Caco-2 (cell line): Measurements from ENCODE around the gene NINJ2. TPM values are rescaled to one million over a fixed set of nuclear protein-coding genes. Genes with fewer than 3 reads are reported as not detected.

Experiments used
- BruUV-seq: library from RNA; stranded (reverse); fragments of 400-500 nt; replicated peaks from 2 replicates; lab custom pipeline; 2021; lab: Mats Ljungman, UMichigan
- CTCF ChIA-PET: fragments of 300-600 bp; sonication (Branson Sonifier 250); formaldehyde crosslinking; loops from one replicate; lab custom pipeline; 2022; ENCODE audit warnings: antibody characterized with exemption; lab: Charles Lee
- POLR2A ChIA-PET: fragments of 300-600 bp; sonication (Branson Sonifier 250); formaldehyde crosslinking; loops from one replicate; lab custom pipeline; 2022; ENCODE audit warnings: antibody characterized with exemption; lab: Charles Lee
- DNase-seq, 2 experiments: peaks; one replicate each; pipeline versions ENCODE4 v3.0.0 to v3.0.0-alpha.2; 2020 to 2022
- H3K27me3 ChIP-seq: replicated peaks from 2 replicates; pipeline ENCODE4 v1.6.0; 2011; ENCODE audit warnings: low read length; ENCODE audit not compliant: control insufficient read depth, insufficient read depth
- H3K36me3 ChIP-seq: 2 replicates; pipeline ENCODE4 v1.5.1; 2011; ENCODE audit warnings: low read length; ENCODE audit not compliant: control insufficient read depth, insufficient read depth
- H3K4me1 ChIP-seq: fragments of 250-450 bp; sonication (Bioruptor Pico); 2 replicates; pipeline ENCODE4 v1.5.1; 2020; ENCODE audit warnings: mild to moderate bottlenecking
- H3K4me3 ChIP-seq: 2 replicates; pipeline ENCODE4 v1.5.1; 2011; ENCODE audit warnings: low read depth, mild to moderate bottlenecking, control low read depth, low read length
- H3K9me3 ChIP-seq: fragments of 250-450 bp; sonication (Bioruptor Pico); 2 replicates; pipeline ENCODE4 v1.5.1; 2020; ENCODE audit warnings: mild to moderate bottlenecking, moderate library complexity
- H3K27ac Mint-ChIP-seq: one replicate; pipeline ENCODE4 v1.8.0; 2022; ENCODE audit warnings: mixed read lengths; ENCODE audit not compliant: unreplicated experiment
- H3K27me3 Mint-ChIP-seq: one replicate; pipeline ENCODE4 v1.8.0; 2022; ENCODE audit warnings: mixed read lengths; ENCODE audit not compliant: insufficient read depth, unreplicated experiment
- H3K36me3 Mint-ChIP-seq: one replicate; pipeline ENCODE4 v1.8.0; 2022; ENCODE audit warnings: mild to moderate bottlenecking, mixed read lengths; ENCODE audit not compliant: insufficient read depth, unreplicated experiment
- H3K4me1 Mint-ChIP-seq: one replicate; pipeline ENCODE4 v1.8.0; 2022; ENCODE audit warnings: low read depth, mixed read lengths; ENCODE audit not compliant: unreplicated experiment
- H3K4me3 Mint-ChIP-seq: one replicate; pipeline ENCODE4 v1.8.0; 2022; ENCODE audit warnings: mild to moderate bottlenecking, moderate library complexity, mixed read lengths; ENCODE audit not compliant: unreplicated experiment
- H3K9me3 Mint-ChIP-seq: one replicate; pipeline ENCODE4 v1.8.0; 2022; ENCODE audit warnings: mixed read lengths; ENCODE audit not compliant: unreplicated experiment
- intact Hi-C: fragments of 100-400 bp; cut with micrococcal nuclease; formaldehyde crosslinking; loops from one replicate; pipeline ENCODE4 v1.10.0; 2022; ENCODE audit not compliant: unreplicated experiment
- total RNA-seq: library from RNA; stranded (reverse); gene quantifications from 2 replicates; pipeline ENCODE4 v1.2.3, GENCODE V29; 2022
- TF ChIP-seq, protein P1 (sequence below), 2 experiments: fragments of 200-600 bp in 1 of 2; IDR thresholded peaks; 1 replicate in 1 of 2; 2 replicates in 1 of 2; pipeline versions ENCODE4 v1.5.1 to v1.8.0; 2011 to 2022; ENCODE audit warnings: antibody characterized with exemption in 1 of 2, control low read depth in 1 of 2, inconsistent platforms in 1 of 2, low read depth in 1 of 2, low read length in 1 of 2, mild to moderate bottlenecking in 1 of 2, moderate library complexity in 1 of 2; ENCODE audit not compliant: insufficient read depth in 1 of 2, severe bottlenecking in 1 of 2, unreplicated experiment in 1 of 2

Gene NINJ2
- total RNA-seq, 1 experiment from 2014 or later: 7.0 TPM

- TF ChIP-seq, protein P1, sequence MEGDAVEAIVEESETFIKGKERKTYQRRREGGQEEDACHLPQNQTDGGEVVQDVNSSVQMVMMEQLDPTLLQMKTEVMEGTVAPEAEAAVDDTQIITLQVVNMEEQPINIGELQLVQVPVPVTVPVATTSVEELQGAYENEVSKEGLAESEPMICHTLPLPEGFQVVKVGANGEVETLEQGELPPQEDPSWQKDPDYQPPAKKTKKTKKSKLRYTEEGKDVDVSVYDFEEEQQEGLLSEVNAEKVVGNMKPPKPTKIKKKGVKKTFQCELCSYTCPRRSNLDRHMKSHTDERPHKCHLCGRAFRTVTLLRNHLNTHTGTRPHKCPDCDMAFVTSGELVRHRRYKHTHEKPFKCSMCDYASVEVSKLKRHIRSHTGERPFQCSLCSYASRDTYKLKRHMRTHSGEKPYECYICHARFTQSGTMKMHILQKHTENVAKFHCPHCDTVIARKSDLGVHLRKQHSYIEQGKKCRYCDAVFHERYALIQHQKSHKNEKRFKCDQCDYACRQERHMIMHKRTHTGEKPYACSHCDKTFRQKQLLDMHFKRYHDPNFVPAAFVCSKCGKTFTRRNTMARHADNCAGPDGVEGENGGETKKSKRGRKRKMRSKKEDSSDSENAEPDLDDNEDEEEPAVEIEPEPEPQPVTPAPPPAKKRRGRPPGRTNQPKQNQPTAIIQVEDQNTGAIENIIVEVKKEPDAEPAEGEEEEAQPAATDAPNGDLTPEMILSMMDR (IDR thresholded peaks at IDR 0.05; ENCODE audit: insufficient read depth in 1 of 2, low read depth in 1 of 2, low read length in 1 of 2, severe bottlenecking in 1 of 2, unreplicated experiment in 1 of 2): no peak
- intact Hi-C loops: no loop called here
- Mint-ChIP-seq H3K4me1 (peaks cover 8% of the 10 kb centered on the region), H3K27me3 (no peaks in the 10 kb centered on the region), H3K27ac (no peak overlapping the region), H3K36me3 (peaks cover 43% of the 10 kb centered on the region), H3K4me3 (no peak overlapping the region), H3K9me3 (no peaks in the 10 kb centered on the region)
- Histone ChIP-seq H3K4me1 (peaks cover 5% of the 10 kb centered on the region), H3K36me3 (no peaks in the 10 kb centered on the region), H3K27me3 (no peaks in the 10 kb centered on the region), H3K4me3 (no peak overlapping the region), H3K9me3 (no peaks in the 10 kb centered on the region)
- DNase-seq: no peak
- ChIA-PET CTCF (no interaction called here), POLR2A (no interaction called here)
- no TSS peak for BruUV-seq
These were observed 99.4 kb downstream of the NINJ2 start for GRCh38 chr12:563787-564298.

DNA sequence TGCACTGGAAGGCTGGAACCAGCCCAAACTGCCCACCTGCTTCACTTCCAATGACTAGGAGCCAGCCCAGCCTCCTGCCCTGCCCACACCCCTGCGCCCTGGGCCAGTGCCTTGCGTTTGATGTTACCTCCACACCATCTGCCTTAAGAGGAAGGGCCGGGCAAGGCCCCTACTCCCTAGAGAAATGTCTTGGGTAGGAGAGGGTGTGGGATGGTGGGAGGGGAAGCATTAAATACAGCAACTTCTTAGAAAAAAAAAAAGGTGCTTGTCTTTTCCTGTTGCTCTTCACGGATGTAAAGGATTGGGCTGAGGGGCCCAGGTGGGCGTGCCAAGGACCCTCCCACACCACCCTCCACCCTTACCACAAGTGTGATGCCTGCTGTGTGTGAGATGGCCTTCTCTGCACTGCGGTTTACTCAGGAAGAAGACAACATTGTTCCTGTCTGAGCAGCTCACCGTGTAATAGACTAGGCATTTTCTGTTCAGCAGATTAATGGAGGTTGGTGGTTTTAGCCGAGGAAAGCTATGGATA lies 99.9 kb downstream of the NINJ2 start:
- TF ChIP-seq, protein P1 (IDR thresholded peaks at IDR 0.05; ENCODE audit: insufficient read depth in 1 of 2, low read depth in 1 of 2, low read length in 1 of 2, severe bottlenecking in 1 of 2, unreplicated experiment in 1 of 2): no peak
- H3K36me3 ChIP-seq: no peaks in the 10 kb centered on the region
- ChIA-PET POLR2A (no interaction called here), CTCF (no interaction called here)
- Mint-ChIP-seq H3K36me3 (peaks cover 47% of the 10 kb centered on the region), H3K27me3 (no peaks in the 10 kb centered on the region), H3K27ac (no peak overlapping the region), H3K9me3 (no peaks in the 10 kb centered on the region), H3K4me1 (peaks cover 3% of the 10 kb centered on the region), H3K4me3 (no peak overlapping the region)
- 0 out of 2 replicates have a peak, but pooled peaks cover under 1% of the 10 kb centered on the region for H3K4me1 ChIP-seq
- H3K27me3 ChIP-seq: no peaks in the 10 kb centered on the region
- H3K9me3 ChIP-seq: no peaks in the 10 kb centered on the region
- no TSS peak for BruUV-seq
- no peak for DNase-seq
- H3K4me3 ChIP-seq: no peak overlapping the region
- intact Hi-C loops: no loop called here

DNA sequence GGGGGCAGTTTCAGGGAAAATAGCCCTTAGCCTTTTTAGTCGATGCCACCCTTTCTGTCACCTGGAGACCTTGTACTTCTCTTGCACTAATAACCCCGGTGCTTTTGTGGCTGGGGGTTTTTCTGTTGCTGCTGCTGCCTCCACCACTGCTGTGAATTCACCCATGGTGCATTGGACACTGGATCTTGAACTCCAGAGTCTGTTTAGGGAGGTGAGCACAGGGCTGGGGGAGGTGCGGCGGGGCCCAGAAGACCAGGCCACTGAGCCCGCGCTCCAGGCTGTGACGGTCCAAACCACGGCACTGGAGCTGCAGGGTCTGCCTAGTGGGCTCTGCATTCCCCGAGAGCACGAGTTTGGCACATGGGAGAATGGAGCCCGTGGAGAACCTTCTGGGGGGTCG lies 100.6 kb downstream of the NINJ2 start:
- DNase-seq: no peak
- TF ChIP-seq, protein P1 (IDR thresholded peaks at IDR 0.05; ENCODE audit: insufficient read depth in 1 of 2, low read depth in 1 of 2, low read length in 1 of 2, severe bottlenecking in 1 of 2, unreplicated experiment in 1 of 2): no peak
- Mint-ChIP-seq H3K36me3 (peaks cover 51% of the 10 kb centered on the region), H3K4me3 (no peak overlapping the region), H3K27me3 (no peaks in the 10 kb centered on the region), H3K4me1 (no peaks in the 10 kb centered on the region), H3K9me3 (no peaks in the 10 kb centered on the region), H3K27ac (no peak overlapping the region)
- no TSS peak for BruUV-seq
- no peak overlapping the region for H3K4me3 ChIP-seq
- no peaks in the 10 kb centered on the region for H3K36me3 ChIP-seq
- CTCF ChIA-PET: no interaction called here
- POLR2A ChIA-PET: interaction anchor here (0.6 kb wide), 1 partner anchor 1259 kb away, joined by 5 read pairs; no protein-coding TSS in a partner anchor
- no peaks in the 10 kb centered on the region for H3K4me1 ChIP-seq
- intact Hi-C loops: no loop called here
- no peaks in the 10 kb centered on the region for H3K9me3 ChIP-seq
- no peaks in the 10 kb centered on the region for H3K27me3 ChIP-seq
